Measurements from ENCODE around the gene ADGRG6. TPM values are rescaled to one million over a fixed set of nuclear protein-coding genes. Genes with fewer than 3 reads are reported as not detected.
"Not testable (repeated sequence)": the region's sequence is repeated elsewhere in the genome, so short reads cannot be mapped to it uniquely, and the experiment has no call there.

ADGRG6 gene
- total RNA-seq, 2 donors from 2014 or later, result 6.4 to 6.8 TPM

GRCh38 chr6:142280927-142281326 is 20.9 kb upstream of the ADGRG6 start:
- DNase-seq (ENCODE audit: low spot score), result no peak
- no peak for TF ChIP-seq CTCF (IDR thresholded peaks at IDR 0.05)
- ATAC-seq (ENCODE audit: insufficient number of reproducible peaks, low FRiP score, low read depth), result no peak
- no peaks in the 10 kb centered on the region for H3K4me1 ChIP-seq (ENCODE audit: control insufficient read depth in 1 of 2, low read depth in 2 of 2)
- H3K4me3 ChIP-seq, result no peak overlapping the region
- no peaks in the 10 kb centered on the region for H3K36me3 ChIP-seq
- H3K27ac ChIP-seq, result no peak overlapping the region
- no peaks in the 10 kb centered on the region for H3K9me3 ChIP-seq
- no peaks in the 10 kb centered on the region for H3K27me3 ChIP-seq (replicated peaks; ENCODE audit: insufficient read depth)

- DNase-seq (ENCODE audit: low spot score); H3K27me3 ChIP-seq (replicated peaks; ENCODE audit: insufficient read depth); ATAC-seq (ENCODE audit: insufficient number of reproducible peaks, low FRiP score, low read depth); H3K4me3 ChIP-seq; H3K9me3 ChIP-seq; H3K4me1 ChIP-seq (ENCODE audit: control insufficient read depth in 1 of 2, low read depth in 2 of 2); H3K36me3 ChIP-seq; H3K27ac ChIP-seq: not testable (repeated sequence)
These were observed 18.7 kb upstream of the ADGRG6 start for GRCh38 chr6:142283138-142283537.

- Histone ChIP-seq H3K4me3 (no peak overlapping the region), H3K4me1 (ENCODE audit: control insufficient read depth in 1 of 2, low read depth in 2 of 2) (no peaks in the 10 kb centered on the region), H3K27ac (no peak overlapping the region), H3K36me3 (no peaks in the 10 kb centered on the region), H3K9me3 (no peaks in the 10 kb centered on the region), H3K27me3 (replicated peaks; ENCODE audit: insufficient read depth) (no peaks in the 10 kb centered on the region)
- DNase-seq (ENCODE audit: low spot score) (no peak), ATAC-seq (ENCODE audit: insufficient number of reproducible peaks, low FRiP score, low read depth) (no peak)
- TF ChIP-seq CTCF (IDR thresholded peaks at IDR 0.05), result no peak
These were observed 17.4 kb upstream of the ADGRG6 start for GRCh38 chr6:142284419-142284818.

GRCh38 chr6:142285235-142286087 is 16.3 kb upstream of the ADGRG6 start:
- Histone ChIP-seq H3K4me3 (no peak overlapping the region), H3K4me1 (ENCODE audit: control insufficient read depth in 1 of 2, low read depth in 2 of 2) (no peaks in the 10 kb centered on the region), H3K9me3 (no peaks in the 10 kb centered on the region), H3K36me3 (no peaks in the 10 kb centered on the region), H3K27me3 (replicated peaks; ENCODE audit: insufficient read depth) (no peaks in the 10 kb centered on the region), H3K27ac (no peak overlapping the region)
- TF ChIP-seq CTCF (IDR thresholded peaks at IDR 0.05), result no peak
- no peak for ATAC-seq (ENCODE audit: insufficient number of reproducible peaks, low FRiP score, low read depth)
- no peak for DNase-seq (ENCODE audit: low spot score)

- Histone ChIP-seq H3K4me3 (no peak overlapping the region), H3K27me3 (replicated peaks; ENCODE audit: insufficient read depth) (no peaks in the 10 kb centered on the region), H3K9me3 (no peaks in the 10 kb centered on the region), H3K27ac (no peak overlapping the region), H3K4me1 (ENCODE audit: control insufficient read depth in 1 of 2, low read depth in 2 of 2) (no peaks in the 10 kb centered on the region), H3K36me3 (no peaks in the 10 kb centered on the region)
- DNase-seq (ENCODE audit: low spot score), result no peak
- no peak for ATAC-seq (ENCODE audit: insufficient number of reproducible peaks, low FRiP score, low read depth)
- TF ChIP-seq CTCF (IDR thresholded peaks at IDR 0.05), result no peak
These were observed 15.8 kb upstream of the ADGRG6 start for GRCh38 chr6:142286088-142286409.

GRCh38 chr6:142289687-142290086 is 12.1 kb upstream of the ADGRG6 start:
- no peak for DNase-seq (ENCODE audit: low spot score)
- no peak overlapping the region for H3K4me3 ChIP-seq
- ATAC-seq (ENCODE audit: insufficient number of reproducible peaks, low FRiP score, low read depth), result no peak
- H3K36me3 ChIP-seq, result no peaks in the 10 kb centered on the region
- TF ChIP-seq CTCF (IDR thresholded peaks at IDR 0.05), result no peak
- no peaks in the 10 kb centered on the region for H3K27me3 ChIP-seq (replicated peaks; ENCODE audit: insufficient read depth)
- no peak overlapping the region for H3K27ac ChIP-seq
- no peaks in the 10 kb centered on the region for H3K4me1 ChIP-seq (ENCODE audit: control insufficient read depth in 1 of 2, low read depth in 2 of 2)
- no peaks in the 10 kb centered on the region for H3K9me3 ChIP-seq

Measured in thoracic aorta (tissue), 2 donors.